ENCODE data around the gene ARPC1A. TPM values are rescaled to one million over a fixed set of nuclear protein-coding genes. Genes with fewer than 3 reads are reported as not detected.
A peak's percentile ranks its signal among the peaks of the same experiment; 100 is the strongest.
"Not testable (repeated sequence)": the region's sequence is repeated elsewhere in the genome, so short reads cannot be mapped to it uniquely, and the experiment has no call there.

The ARPC1A gene
- 10 to 100 TPM; 72.4 to 88.0 TPM for total RNA-seq

- H3K27ac Mint-ChIP-seq, result peak within 1 kb of the TSS; percentile 82 to 98
- peak; percentile 93 for DNase-seq (ENCODE audit: low spot score)
- no peaks in the 10 kb centered on the region for H3K9me3 Mint-ChIP-seq
- peaks cover 25 to 42% of the 10 kb centered on the region in 2 donors for H3K4me1 Mint-ChIP-seq (ENCODE audit: low read depth in 2 of 2)
- H3K36me3 Mint-ChIP-seq, result peaks cover 9% of the 10 kb centered on the region
- H3K4me3 Mint-ChIP-seq, result peak within 1 kb of the TSS; percentile 98
- peak; percentile 95 to 96 for ATAC-seq
- peaks cover 0 to 3% of the 10 kb centered on the region in 2 donors for H3K27me3 Mint-ChIP-seq
Measured at GRCh38 chr7:99325592-99326407, at the start of gene ARPC1A. ARPC1A (plus strand) TSS chr7:99325898; CDS start chr7:99333354, 7,456 bp downstream.

DNA sequence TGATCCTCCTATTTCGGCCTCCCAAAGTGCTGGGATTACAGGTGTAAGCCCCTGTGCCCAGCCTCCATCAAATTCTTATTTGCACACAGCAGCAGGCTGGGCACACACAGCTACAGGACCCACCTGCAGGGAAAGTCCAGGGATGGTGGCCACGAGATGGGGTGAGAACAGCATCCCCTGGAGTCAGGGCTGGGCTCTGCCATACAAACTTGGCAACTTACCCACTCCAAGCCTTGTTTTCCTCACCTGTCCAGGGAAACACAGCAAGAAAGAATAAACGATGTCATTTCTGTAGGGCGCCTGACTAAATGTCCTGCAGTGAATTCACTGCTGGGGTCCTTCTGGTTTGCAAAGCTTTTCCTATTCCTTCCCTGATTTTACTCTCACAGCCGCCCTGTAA is 47.5 kb upstream of the ARPC1A start:
- ATAC-seq (no peak), DNase-seq (ENCODE audit: low spot score) (no peak)
- peaks cover 9 to 10% of the 10 kb centered on the region in 2 donors for H3K4me1 Mint-ChIP-seq (ENCODE audit: low read depth in 2 of 2)
- H3K27ac Mint-ChIP-seq, result no peak overlapping the region
- no peaks in the 10 kb centered on the region for H3K9me3 Mint-ChIP-seq
- H3K36me3 Mint-ChIP-seq, result no peaks in the 10 kb centered on the region
- H3K27me3 Mint-ChIP-seq, result peaks cover 0 to 9% of the 10 kb centered on the region in 2 donors
- H3K4me3 Mint-ChIP-seq, result no peak overlapping the region

DNA sequence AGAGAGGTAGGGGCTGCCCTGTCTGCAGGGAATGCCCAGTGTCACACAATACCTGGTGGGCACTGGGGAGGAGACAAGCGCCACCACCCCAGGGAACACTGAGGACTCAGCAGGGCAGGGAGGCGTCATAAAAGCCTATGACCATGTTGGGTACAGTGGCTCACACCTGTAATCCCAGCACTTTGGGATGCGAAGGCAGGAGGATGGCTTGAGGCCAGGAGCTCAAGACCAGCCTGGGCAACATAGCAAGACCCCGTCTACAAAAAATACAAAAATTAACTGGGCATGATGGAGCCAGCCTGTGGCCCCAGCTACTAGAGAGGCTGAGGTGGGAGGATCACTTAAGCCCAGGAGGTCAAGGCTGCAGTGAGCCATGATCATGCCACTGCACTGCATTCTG is 41.5 kb upstream of the ARPC1A start:
- H3K36me3 Mint-ChIP-seq; H3K4me1 Mint-ChIP-seq (ENCODE audit: low read depth in 2 of 2); H3K9me3 Mint-ChIP-seq; ATAC-seq; H3K4me3 Mint-ChIP-seq; H3K27ac Mint-ChIP-seq; H3K27me3 Mint-ChIP-seq: not testable (repeated sequence)
- peak; percentile 40 for DNase-seq (ENCODE audit: low spot score)

- no peaks in the 10 kb centered on the region for H3K36me3 Mint-ChIP-seq
- H3K27me3 Mint-ChIP-seq, result no peaks in the 10 kb centered on the region
- DNase-seq (ENCODE audit: low spot score) (no peak), ATAC-seq (no peak)
- no peaks in the 10 kb centered on the region for H3K4me1 Mint-ChIP-seq (ENCODE audit: low read depth in 2 of 2)
- H3K4me3 Mint-ChIP-seq, result no peak overlapping the region
- no peaks in the 10 kb centered on the region for H3K9me3 Mint-ChIP-seq
- no peak overlapping the region for H3K27ac Mint-ChIP-seq
Measured at GRCh38 chr7:99287779-99288534, 37.7 kb upstream of the ARPC1A start.

DNA sequence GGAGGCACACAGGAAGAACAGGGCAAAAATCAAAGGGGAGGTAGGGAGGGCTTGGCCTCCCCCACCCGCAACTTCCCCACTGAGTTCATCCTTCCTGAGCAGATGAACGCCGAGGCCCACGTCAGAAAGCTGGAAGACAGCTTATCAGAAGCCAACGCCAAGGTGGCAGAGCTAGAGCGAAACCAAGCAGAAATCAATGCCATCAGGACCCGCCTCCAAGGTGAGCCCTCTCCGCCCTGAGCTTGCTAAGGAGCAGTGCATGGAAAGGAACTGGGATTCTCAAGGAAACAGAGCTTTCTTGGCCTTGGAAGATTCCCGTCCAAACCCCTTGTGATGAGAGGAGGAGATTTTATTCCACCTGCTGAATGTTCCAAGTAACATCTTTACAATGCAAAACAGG is 36.5 kb upstream of the ARPC1A start:
- Mint-ChIP-seq H3K27ac (no peak overlapping the region), H3K4me1 (ENCODE audit: low read depth in 2 of 2) (no peaks in the 10 kb centered on the region), H3K4me3 (no peak overlapping the region), H3K9me3 (no peaks in the 10 kb centered on the region), H3K27me3 (no peaks in the 10 kb centered on the region), H3K36me3 (no peaks in the 10 kb centered on the region)
- no peak for DNase-seq (ENCODE audit: low spot score)
- ATAC-seq, result no peak

DNA sequence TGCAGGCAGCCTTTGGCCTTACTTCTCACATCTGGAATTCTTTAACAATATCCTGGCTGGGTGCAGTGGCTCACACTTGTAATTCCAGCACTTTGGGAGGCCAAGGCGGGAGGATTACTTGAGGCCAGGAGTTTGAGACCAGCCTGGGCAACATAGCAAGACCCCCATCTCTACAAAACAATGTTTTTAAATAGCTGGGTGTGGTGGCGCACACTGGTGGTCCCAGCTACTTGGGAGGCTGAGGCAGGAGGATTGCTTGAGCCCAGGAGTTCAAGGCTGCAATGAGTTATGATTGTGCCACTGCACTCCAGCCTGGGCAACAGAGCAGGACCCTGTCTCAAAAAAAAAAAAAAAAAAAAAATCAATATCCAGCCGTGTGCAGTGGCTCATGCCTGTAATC is 35.5 kb upstream of the ARPC1A start:
- H3K27me3 Mint-ChIP-seq; ATAC-seq; H3K9me3 Mint-ChIP-seq; H3K27ac Mint-ChIP-seq; DNase-seq (ENCODE audit: low spot score); H3K36me3 Mint-ChIP-seq; H3K4me1 Mint-ChIP-seq (ENCODE audit: low read depth in 2 of 2); H3K4me3 Mint-ChIP-seq: not testable (repeated sequence)

DNA sequence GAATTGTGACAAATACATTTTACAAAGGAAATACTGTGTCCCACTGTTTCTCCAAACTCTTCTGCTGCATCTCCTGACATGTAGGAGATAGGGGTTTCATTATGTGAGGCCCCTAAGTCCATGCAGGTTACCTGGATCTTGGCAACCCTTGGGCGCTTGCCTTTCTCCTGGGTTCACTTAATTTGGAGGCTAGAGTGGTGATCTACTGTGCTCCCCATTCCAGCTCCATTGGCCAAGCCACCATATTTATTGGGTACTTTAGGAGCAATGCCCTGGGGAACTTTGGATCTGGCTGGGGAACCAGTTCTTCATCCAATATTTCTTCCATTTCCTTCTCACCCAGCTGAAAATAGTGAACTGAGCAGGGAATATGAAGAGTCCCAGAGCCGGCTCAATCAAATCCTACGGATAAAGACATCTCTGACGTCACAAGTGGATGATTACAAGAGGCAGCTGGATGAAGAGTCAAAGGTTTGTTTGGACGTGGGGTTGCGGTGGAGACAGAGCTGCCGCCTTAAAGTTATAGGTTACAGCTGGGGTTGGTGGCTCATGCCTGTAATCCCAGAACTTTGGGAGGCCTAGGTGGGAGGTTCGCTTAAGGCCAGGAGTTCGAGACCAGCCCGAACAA is 34.6 kb upstream of the ARPC1A start:
- Mint-ChIP-seq H3K36me3 (no peaks in the 10 kb centered on the region), H3K9me3 (no peaks in the 10 kb centered on the region), H3K4me1 (ENCODE audit: low read depth in 2 of 2) (no peaks in the 10 kb centered on the region), H3K4me3 (no peak overlapping the region), H3K27me3 (no peaks in the 10 kb centered on the region), H3K27ac (no peak overlapping the region)
- no peak for ATAC-seq
- DNase-seq (ENCODE audit: low spot score), result no peak

DNA sequence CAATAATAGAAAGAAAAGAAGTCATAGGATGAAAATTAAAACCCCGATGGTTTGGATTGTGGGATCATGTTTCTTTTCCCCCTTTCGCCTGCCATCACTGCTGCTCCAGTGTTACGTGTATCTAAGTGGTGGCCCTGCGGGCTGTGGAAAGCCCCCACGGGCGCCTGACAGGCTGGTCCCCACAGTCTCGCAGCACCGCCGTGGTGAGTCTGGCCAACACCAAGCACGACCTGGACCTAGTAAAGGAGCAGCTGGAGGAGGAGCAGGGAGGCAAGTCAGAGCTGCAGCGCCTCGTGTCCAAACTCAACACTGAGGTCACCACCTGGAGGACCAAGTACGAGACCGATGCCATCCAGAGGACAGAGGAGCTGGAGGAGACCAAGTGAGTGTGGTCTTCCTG is 33.6 kb upstream of the ARPC1A start:
- no peaks in the 10 kb centered on the region for H3K4me1 Mint-ChIP-seq (ENCODE audit: low read depth in 2 of 2)
- H3K27ac Mint-ChIP-seq, result no peak overlapping the region
- H3K27me3 Mint-ChIP-seq, result no peaks in the 10 kb centered on the region
- H3K36me3 Mint-ChIP-seq, result no peaks in the 10 kb centered on the region
- no peaks in the 10 kb centered on the region for H3K9me3 Mint-ChIP-seq
- no peak overlapping the region for H3K4me3 Mint-ChIP-seq
- peak in 1 of 2 donors; percentile 6 for ATAC-seq
- DNase-seq (ENCODE audit: low spot score), result no peak

- Mint-ChIP-seq H3K4me3 (no peak overlapping the region), H3K4me1 (ENCODE audit: low read depth in 2 of 2) (no peaks in the 10 kb centered on the region), H3K9me3 (no peaks in the 10 kb centered on the region), H3K36me3 (no peaks in the 10 kb centered on the region), H3K27me3 (no peaks in the 10 kb centered on the region), H3K27ac (peak overlapping the region in 1 of 2 donors; percentile 47)
- peak; percentile 49 for DNase-seq (ENCODE audit: low spot score)
- ATAC-seq, result no peak
Measured at GRCh38 chr7:99293167-99293566, 32.5 kb upstream of the ARPC1A start.

- Mint-ChIP-seq H3K27me3 (no peaks in the 10 kb centered on the region), H3K4me3 (no peak overlapping the region), H3K27ac (peak overlapping the region in 1 of 2 donors; percentile 47), H3K9me3 (no peaks in the 10 kb centered on the region), H3K36me3 (no peaks in the 10 kb centered on the region), H3K4me1 (ENCODE audit: low read depth in 2 of 2) (no peaks in the 10 kb centered on the region)
- peak; percentile 56 for DNase-seq (ENCODE audit: low spot score)
- no peak for ATAC-seq
Measured at GRCh38 chr7:99293650-99294049, 32.0 kb upstream of the ARPC1A start.

DNA sequence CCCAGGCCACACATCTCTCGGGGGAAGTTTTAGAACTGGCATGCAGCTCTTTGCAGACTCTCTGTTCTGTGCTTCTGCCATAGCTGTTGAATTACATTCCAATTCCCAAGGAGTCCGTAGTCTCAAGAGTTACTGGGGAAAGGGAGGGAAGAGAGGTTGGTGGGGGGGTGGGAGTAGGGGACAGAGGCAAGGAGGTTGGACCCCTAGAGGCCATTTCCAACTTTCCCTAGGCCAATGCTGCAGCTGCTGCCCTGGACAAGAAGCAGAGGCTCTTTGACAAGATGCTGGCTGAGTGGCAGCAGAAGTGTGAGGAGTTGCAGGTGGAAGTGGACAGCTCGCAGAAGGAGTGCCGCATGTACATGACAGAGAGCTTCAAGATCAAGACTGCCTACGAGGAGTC is 29.2 kb upstream of the ARPC1A start:
- no peak overlapping the region for H3K4me3 Mint-ChIP-seq
- no peaks in the 10 kb centered on the region for H3K9me3 Mint-ChIP-seq
- no peak overlapping the region for H3K27ac Mint-ChIP-seq
- ATAC-seq (peak in 1 of 2 donors; percentile 11), DNase-seq (ENCODE audit: low spot score) (peak; percentile 32)
- no peaks in the 10 kb centered on the region for H3K36me3 Mint-ChIP-seq
- H3K27me3 Mint-ChIP-seq, result no peaks in the 10 kb centered on the region
- no peaks in the 10 kb centered on the region for H3K4me1 Mint-ChIP-seq (ENCODE audit: low read depth in 2 of 2)

GRCh38 chr7:99301496-99301895 is 24.2 kb upstream of the ARPC1A start:
- peak; percentile 63 for DNase-seq (ENCODE audit: low spot score)
- Mint-ChIP-seq H3K9me3 (no peaks in the 10 kb centered on the region), H3K36me3 (no peaks in the 10 kb centered on the region), H3K4me1 (ENCODE audit: low read depth in 2 of 2) (no peaks in the 10 kb centered on the region), H3K4me3 (no peak overlapping the region), H3K27me3 (no peaks in the 10 kb centered on the region), H3K27ac (no peak overlapping the region)
- ATAC-seq, result no peak

DNA sequence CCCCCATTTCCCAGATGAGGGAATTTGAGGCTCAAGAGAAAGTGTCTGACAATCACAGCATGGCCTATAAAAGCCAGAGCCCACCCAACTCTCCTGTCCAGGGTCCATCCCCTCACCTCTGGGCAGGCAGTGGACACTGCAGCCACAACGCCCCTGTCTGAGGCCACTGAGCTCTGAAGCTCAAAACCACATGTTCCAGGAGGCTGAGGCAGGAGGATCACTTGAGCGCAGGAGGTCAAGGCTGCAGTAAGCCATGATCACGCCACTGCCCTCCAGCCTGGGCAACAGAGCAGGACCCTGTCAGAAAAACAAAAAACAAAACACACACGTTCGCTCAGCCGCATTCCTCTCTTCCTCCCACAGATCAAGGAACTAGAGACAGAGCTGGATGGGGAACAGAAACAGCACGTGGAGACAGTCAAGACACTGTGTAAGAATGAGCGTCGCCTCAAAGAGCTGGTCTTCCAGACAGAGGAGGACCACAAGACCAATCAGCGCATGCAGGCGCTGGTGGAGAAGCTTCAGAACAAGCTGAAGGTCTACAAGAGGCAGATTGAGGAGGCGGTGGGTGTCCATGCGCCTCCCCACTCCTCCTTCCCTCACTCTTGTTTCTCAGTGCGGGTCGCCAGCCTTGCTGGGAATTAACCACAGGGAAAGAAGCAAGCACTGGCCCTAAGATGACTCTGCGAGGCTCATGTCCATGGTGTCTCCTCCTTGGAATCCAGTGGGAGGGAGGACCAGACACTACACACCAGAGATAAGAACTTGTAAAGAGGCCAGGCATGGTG is 20.0 kb upstream of the ARPC1A start:
- Mint-ChIP-seq H3K27ac (no peak overlapping the region), H3K27me3 (peaks cover 0 to 7% of the 10 kb centered on the region in 2 donors), H3K4me1 (ENCODE audit: low read depth in 2 of 2) (no peaks in the 10 kb centered on the region), H3K9me3 (no peaks in the 10 kb centered on the region), H3K36me3 (no peaks in the 10 kb centered on the region), H3K4me3 (no peak overlapping the region)
- ATAC-seq, result no peak
- peak; percentile 35 for DNase-seq (ENCODE audit: low spot score)

Measured in natural killer cell treated with Interleukin-12 subunit alpha and Interleukin-12 subunit beta and Interleukin-15 and Interleukin-18, amount 100 ng/mL, for 72 hours (primary cell).